HEK293 (cell line): ENCODE results near the gene WDCP.

ENCODE experiments used
- CTCF ChIA-PET: fragments of 350-600 bp; formaldehyde crosslinking; extraction: SDS; loops from one replicate; lab custom pipeline; 2021; ENCODE audit warnings: antibody characterized with exemption; lab: Yijun Ruan, JAX
- POLR2A ChIA-PET: fragments of 300-600 bp; formaldehyde crosslinking; extraction: SDS; loops from one replicate; lab custom pipeline; 2020; ENCODE audit warnings: antibody characterized with exemption, inconsistent platforms; lab: Yijun Ruan, JAX
- H3K27ac ChIP-seq: fragments of 200-500 bp; sonication (Bioruptor generic); 2 replicates; pipeline ENCODE4 v1.5.1; 2014; ENCODE audit warnings: low read depth, low read length, control low read depth, inconsistent platforms; ENCODE audit errors: extremely low read depth
- H3K36me3 ChIP-seq, 2 experiments: fragments of 200-500 bp in 1 of 2; sonication (Bioruptor generic) in 1 of 2; 1 replicate in 1 of 2; 2 replicates in 1 of 2; pipeline ENCODE4 v1.5.1; 2014 to 2017; ENCODE audit warnings: inconsistent platforms in 2 of 2, low read length in 2 of 2; ENCODE audit not compliant: control insufficient read depth in 2 of 2, insufficient read depth in 1 of 2
- H3K4me1 ChIP-seq: fragments of 200-500 bp; sonication (Bioruptor generic); 2 replicates; pipeline ENCODE4 v1.5.1; 2014; ENCODE audit warnings: mild to moderate bottlenecking, low read length, inconsistent platforms; ENCODE audit not compliant: control insufficient read depth, insufficient read depth
- H3K4me3 ChIP-seq: 2 replicates; pipeline ENCODE4 v1.5.1; 2011; ENCODE audit warnings: low read depth, mild to moderate bottlenecking, control low read depth, low read length, moderate library complexity
- H3K9me3 ChIP-seq: fragments of 200-500 bp; sonication (Bioruptor generic); 2 replicates; pipeline ENCODE4 v1.5.1; 2014; ENCODE audit warnings: low read depth, low read length, inconsistent platforms; ENCODE audit not compliant: control insufficient read depth, insufficient read depth
- BCL11B ChIP-seq: fragments of 450-650 bp; formaldehyde crosslinking; IDR thresholded peaks from 2 replicates; pipeline ENCODE4 v1.5.1; 2016; ENCODE audit warnings: low read depth, missing biosample characterization, missing genetic modification characterization
- GLIS2 ChIP-seq: fragments of 450-650 bp; formaldehyde crosslinking; IDR thresholded peaks from 2 replicates; pipeline ENCODE4 v1.5.1; 2016; ENCODE audit warnings: missing biosample characterization, missing genetic modification characterization
- KLF1 ChIP-seq: fragments of 450-650 bp; formaldehyde crosslinking; IDR thresholded peaks from 2 replicates; pipeline ENCODE4 v1.5.1; 2016; ENCODE audit warnings: missing biosample characterization, missing genetic modification characterization
- OVOL3 ChIP-seq: fragments of 450-650 bp; formaldehyde crosslinking; IDR thresholded peaks from 2 replicates; pipeline ENCODE4 v1.5.1; 2016; ENCODE audit warnings: missing biosample characterization, missing genetic modification characterization
- TRIM28 ChIP-seq: IDR thresholded peaks from 2 replicates; pipeline ENCODE4 v1.6.1; 2011; ENCODE audit warnings: low read length, control low read depth, borderline replicate concordance
- WT1 ChIP-seq: fragments of 450-650 bp; formaldehyde crosslinking; IDR thresholded peaks from 2 replicates; pipeline ENCODE4 v1.5.1; 2016; ENCODE audit warnings: missing biosample characterization, missing genetic modification characterization
- ZBTB17 ChIP-seq: fragments of 450-650 bp; formaldehyde crosslinking; IDR thresholded peaks from 2 replicates; pipeline ENCODE4 v1.5.1; 2016; ENCODE audit warnings: missing biosample characterization, missing genetic modification characterization
- ZNF558 ChIP-seq: fragments of 450-650 bp; formaldehyde crosslinking; IDR thresholded peaks from 2 replicates; pipeline ENCODE4 v1.5.1; 2016; ENCODE audit warnings: missing biosample characterization, missing genetic modification characterization
- ZNF610 ChIP-seq: fragments of 450-650 bp; formaldehyde crosslinking; IDR thresholded peaks from 2 replicates; pipeline ENCODE4 v1.5.1; 2016; ENCODE audit warnings: missing biosample characterization, missing genetic modification characterization, borderline replicate concordance
- ZNF654 ChIP-seq: fragments of 450-650 bp; formaldehyde crosslinking; IDR thresholded peaks from 2 replicates; pipeline ENCODE4 v1.5.1; 2016; ENCODE audit warnings: low read depth, missing biosample characterization, missing genetic modification characterization
- ZNF707 ChIP-seq: fragments of 450-650 bp; formaldehyde crosslinking; IDR thresholded peaks from 2 replicates; pipeline ENCODE4 v1.5.1; 2016; ENCODE audit warnings: missing biosample characterization, missing genetic modification characterization
- ZSCAN30 ChIP-seq: fragments of 450-650 bp; IDR thresholded peaks from 2 replicates; pipeline ENCODE4 v1.5.1; 2018; ENCODE audit warnings: missing biosample characterization, mild to moderate bottlenecking, missing genetic modification characterization, moderate library complexity
- TF ChIP-seq, protein P1 (sequence below): fragments of 450-650 bp; formaldehyde crosslinking; IDR thresholded peaks from 2 replicates; pipeline ENCODE4 v1.5.1; 2016; ENCODE audit warnings: missing biosample characterization, missing genetic modification characterization
- TF ChIP-seq, protein P2 (sequence below): fragments of 450-650 bp; formaldehyde crosslinking; IDR thresholded peaks from 2 replicates; pipeline ENCODE4 v1.5.1; 2016; ENCODE audit warnings: missing biosample characterization, missing genetic modification characterization
- TF ChIP-seq, protein P3 (sequence below): fragments of 450-650 bp; formaldehyde crosslinking; IDR thresholded peaks from 2 replicates; pipeline ENCODE4 v1.5.1; 2016; ENCODE audit warnings: missing biosample characterization, missing genetic modification characterization
- TF ChIP-seq, protein P4 (sequence below): fragments of 450-650 bp; formaldehyde crosslinking; IDR thresholded peaks from 2 replicates; pipeline ENCODE4 v1.5.1; 2016; ENCODE audit warnings: missing biosample characterization, missing genetic modification characterization

Gene WDCP

DNA sequence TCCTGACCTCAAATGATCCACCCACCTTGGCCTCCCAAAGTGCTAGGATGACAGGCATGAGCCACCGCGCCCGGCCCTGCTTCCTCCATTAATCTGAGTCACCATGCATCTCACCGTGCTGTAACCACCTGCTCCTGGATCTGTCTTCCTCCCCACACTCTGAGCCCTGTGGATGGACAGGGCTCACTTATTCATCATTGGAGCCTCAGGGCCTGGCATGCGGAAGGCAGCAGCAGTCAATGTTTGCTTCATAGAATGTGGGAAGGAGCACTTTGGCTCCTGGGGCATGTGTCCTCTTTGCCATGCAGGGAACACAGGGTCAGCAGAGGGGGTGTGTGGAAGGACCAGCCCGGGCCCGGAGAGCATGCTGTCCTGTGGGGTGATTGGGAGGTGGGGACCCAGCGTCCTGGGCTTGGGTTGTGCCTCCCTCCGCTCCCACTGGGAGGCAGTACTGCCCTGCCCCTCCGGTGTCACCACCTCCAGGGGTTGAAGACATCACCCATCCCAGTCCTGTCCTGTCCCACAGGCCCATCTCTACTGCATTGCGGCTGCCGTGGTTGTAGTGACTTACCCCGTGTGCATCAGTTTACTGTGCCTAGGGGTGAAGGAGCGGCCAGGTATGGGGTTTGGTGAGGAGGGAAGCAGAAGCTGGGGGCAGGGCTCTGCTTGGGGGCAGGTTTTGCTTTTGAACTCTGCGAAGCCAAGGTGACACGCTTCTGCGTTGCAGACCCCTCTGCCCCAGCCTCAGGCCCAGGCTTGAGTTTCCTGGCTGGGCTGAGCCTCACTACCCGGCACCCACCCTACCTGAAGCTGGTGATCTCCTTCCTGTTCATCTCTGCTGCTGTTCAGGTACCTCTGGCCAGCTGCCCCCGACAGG lies 25.8 kb downstream of the WDCP start:
- peaks cover 0 to 28% of the 10 kb centered on the region in 2 experiments; a peak in 2 of 3 replicates for H3K36me3 ChIP-seq
- H3K4me1 ChIP-seq: no peaks in the 10 kb centered on the region
- H3K27ac ChIP-seq: no peak overlapping the region
- TF ChIP-seq, protein P1, sequence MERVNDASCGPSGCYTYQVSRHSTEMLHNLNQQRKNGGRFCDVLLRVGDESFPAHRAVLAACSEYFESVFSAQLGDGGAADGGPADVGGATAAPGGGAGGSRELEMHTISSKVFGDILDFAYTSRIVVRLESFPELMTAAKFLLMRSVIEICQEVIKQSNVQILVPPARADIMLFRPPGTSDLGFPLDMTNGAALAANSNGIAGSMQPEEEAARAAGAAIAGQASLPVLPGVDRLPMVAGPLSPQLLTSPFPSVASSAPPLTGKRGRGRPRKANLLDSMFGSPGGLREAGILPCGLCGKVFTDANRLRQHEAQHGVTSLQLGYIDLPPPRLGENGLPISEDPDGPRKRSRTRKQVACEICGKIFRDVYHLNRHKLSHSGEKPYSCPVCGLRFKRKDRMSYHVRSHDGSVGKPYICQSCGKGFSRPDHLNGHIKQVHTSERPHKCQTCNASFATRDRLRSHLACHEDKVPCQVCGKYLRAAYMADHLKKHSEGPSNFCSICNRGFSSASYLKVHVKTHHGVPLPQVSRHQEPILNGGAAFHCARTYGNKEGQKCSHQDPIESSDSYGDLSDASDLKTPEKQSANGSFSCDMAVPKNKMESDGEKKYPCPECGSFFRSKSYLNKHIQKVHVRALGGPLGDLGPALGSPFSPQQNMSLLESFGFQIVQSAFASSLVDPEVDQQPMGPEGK (tag by site-specific recombination): no peak
- TF ChIP-seq ZNF558 (tag by site-specific recombination) (no peak), BCL11B (tag by site-specific recombination) (no peak), ZBTB17 (tag by site-specific recombination) (peak; percentile 41; the same call in 1 of the 2 replicates), ZNF654 (0 out of 2 replicates have a peak, but pooled peaks have one; percentile 10)
- H3K9me3 ChIP-seq: no peaks in the 10 kb centered on the region
- H3K4me3 ChIP-seq: no peak overlapping the region
- ChIA-PET POLR2A (interaction anchor here (0.5 to 1.6 kb wide), 2 partner anchors 26 to 355 kb away, joined by 5 to 7 read pairs; partner anchors contain the start of gene WDCP), CTCF (interaction anchor here (0.6 to 1.2 kb wide), 7 partner anchors 9 to 86 kb away, joined by 3 to 5 read pairs (median 3); partner anchors contain the start of genes SF3B6 and TP53I3)

DNA sequence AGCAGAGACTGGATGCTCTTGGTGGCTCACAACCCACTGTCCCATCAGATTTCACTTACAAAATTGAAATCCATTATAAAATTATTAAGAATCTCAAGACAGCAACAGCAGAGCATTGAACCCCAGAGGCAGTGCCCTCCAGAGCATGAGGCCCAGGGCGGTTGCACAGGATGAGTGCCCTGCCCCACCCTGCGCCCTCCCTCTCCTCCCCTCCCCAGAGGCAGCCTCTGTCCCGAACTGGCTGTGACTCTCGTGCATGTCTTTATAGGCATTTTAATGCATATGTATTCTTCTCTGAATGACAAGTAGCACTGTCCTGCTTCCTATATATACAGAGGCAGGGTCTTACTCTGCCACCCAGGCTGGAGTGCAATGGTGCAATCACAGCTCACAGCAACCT lies 26.9 kb downstream of the WDCP start:
- TF ChIP-seq WT1 (tag by site-specific recombination) (no peak), KLF1 (no peak), ZSCAN30 (no peak), GLIS2 (tag by site-specific recombination) (no peak), ZNF707 (tag by site-specific recombination) (no peak), TRIM28 (no peak)
- TF ChIP-seq, protein P2, sequence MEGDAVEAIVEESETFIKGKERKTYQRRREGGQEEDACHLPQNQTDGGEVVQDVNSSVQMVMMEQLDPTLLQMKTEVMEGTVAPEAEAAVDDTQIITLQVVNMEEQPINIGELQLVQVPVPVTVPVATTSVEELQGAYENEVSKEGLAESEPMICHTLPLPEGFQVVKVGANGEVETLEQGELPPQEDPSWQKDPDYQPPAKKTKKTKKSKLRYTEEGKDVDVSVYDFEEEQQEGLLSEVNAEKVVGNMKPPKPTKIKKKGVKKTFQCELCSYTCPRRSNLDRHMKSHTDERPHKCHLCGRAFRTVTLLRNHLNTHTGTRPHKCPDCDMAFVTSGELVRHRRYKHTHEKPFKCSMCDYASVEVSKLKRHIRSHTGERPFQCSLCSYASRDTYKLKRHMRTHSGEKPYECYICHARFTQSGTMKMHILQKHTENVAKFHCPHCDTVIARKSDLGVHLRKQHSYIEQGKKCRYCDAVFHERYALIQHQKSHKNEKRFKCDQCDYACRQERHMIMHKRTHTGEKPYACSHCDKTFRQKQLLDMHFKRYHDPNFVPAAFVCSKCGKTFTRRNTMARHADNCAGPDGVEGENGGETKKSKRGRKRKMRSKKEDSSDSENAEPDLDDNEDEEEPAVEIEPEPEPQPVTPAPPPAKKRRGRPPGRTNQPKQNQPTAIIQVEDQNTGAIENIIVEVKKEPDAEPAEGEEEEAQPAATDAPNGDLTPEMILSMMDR: no peak
- TF ChIP-seq, protein P3, sequence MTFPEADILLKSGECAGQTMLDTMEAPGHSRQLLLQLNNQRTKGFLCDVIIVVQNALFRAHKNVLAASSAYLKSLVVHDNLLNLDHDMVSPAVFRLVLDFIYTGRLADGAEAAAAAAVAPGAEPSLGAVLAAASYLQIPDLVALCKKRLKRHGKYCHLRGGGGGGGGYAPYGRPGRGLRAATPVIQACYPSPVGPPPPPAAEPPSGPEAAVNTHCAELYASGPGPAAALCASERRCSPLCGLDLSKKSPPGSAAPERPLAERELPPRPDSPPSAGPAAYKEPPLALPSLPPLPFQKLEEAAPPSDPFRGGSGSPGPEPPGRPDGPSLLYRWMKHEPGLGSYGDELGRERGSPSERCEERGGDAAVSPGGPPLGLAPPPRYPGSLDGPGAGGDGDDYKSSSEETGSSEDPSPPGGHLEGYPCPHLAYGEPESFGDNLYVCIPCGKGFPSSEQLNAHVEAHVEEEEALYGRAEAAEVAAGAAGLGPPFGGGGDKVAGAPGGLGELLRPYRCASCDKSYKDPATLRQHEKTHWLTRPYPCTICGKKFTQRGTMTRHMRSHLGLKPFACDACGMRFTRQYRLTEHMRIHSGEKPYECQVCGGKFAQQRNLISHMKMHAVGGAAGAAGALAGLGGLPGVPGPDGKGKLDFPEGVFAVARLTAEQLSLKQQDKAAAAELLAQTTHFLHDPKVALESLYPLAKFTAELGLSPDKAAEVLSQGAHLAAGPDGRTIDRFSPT (tag by site-specific recombination): no peak
- TF ChIP-seq, all 188 proteins: peak for 0
- no peak overlapping the region for H3K4me3 ChIP-seq
- H3K36me3 ChIP-seq: peaks cover 0 to 24% of the 10 kb centered on the region in 2 experiments; a peak in 1 of 3 replicates
- no peak overlapping the region for H3K27ac ChIP-seq
- H3K9me3 ChIP-seq: no peaks in the 10 kb centered on the region
- H3K4me1 ChIP-seq: no peaks in the 10 kb centered on the region
- POLR2A ChIA-PET: no interaction called here
- CTCF ChIA-PET: interaction anchor here (0.6 kb wide), 1 partner anchor 10 kb away, joined by 5 read pairs; no protein-coding TSS in a partner anchor

DNA sequence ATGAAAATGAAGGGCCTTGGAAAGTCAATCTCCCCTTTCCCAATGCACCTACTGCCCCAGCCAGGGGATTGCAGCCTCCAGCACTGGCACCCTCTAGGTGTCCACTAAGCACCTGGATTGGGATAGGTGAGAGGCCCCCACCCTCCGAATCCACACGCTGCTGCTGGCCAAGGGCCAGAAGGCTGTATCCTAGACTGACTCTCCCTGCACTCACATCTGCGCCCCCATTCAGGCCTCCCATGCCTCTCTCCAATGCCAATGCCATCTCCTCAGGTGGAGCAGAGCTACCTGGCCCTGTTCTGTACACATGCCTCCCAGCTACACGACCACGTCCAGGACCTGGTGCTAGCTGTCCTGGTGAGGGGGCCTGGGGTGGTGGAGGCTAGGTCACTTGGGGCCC lies 27.5 kb downstream of the WDCP start:
- POLR2A ChIA-PET: no interaction called here
- H3K36me3 ChIP-seq: peaks cover 0 to 19% of the 10 kb centered on the region in 2 experiments; a peak in 1 of 3 replicates

More for the DNA sequence above, 27.5 kb downstream of the WDCP start:
- TF ChIP-seq ZNF610 (no peak), OVOL3 (tag by site-specific recombination) (no peak)
- TF ChIP-seq, protein P4, sequence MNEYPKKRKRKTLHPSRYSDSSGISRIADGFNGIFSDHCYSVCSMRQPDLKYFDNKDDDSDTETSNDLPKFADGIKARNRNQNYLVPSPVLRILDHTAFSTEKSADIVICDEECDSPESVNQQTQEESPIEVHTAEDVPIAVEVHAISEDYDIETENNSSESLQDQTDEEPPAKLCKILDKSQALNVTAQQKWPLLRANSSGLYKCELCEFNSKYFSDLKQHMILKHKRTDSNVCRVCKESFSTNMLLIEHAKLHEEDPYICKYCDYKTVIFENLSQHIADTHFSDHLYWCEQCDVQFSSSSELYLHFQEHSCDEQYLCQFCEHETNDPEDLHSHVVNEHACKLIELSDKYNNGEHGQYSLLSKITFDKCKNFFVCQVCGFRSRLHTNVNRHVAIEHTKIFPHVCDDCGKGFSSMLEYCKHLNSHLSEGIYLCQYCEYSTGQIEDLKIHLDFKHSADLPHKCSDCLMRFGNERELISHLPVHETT: no peak
- no peak overlapping the region for H3K4me3 ChIP-seq
- no peaks in the 10 kb centered on the region for H3K9me3 ChIP-seq
- CTCF ChIA-PET: no interaction called here
- H3K27ac ChIP-seq: no peak overlapping the region
- no peaks in the 10 kb centered on the region for H3K4me1 ChIP-seq
